K562 (cell line): Measurements from ENCODE around the gene FUZ. TPM values are rescaled to one million over a fixed set of nuclear protein-coding genes. Genes with fewer than 3 reads are reported as not detected.

Experiments
- ATAC-seq: fragments of 200-7000 bp; cut with Tn5 transposase; 3 replicates; pipeline ENCODE4 v1.9.1; 2020; ENCODE audit warnings: moderate library complexity
- BruUV-seq: library from RNA; stranded (reverse); fragments of 400-500 nt; replicated peaks from 2 replicates; lab custom pipeline; 2021; lab: Mats Ljungman, UMichigan
- CTCF ChIA-PET: fragments of 300-600 bp; formaldehyde crosslinking; extraction: SDS; loops from one replicate; lab custom pipeline; 2021; ENCODE audit warnings: low intra/inter-chr PET ratio; lab: Yijun Ruan, JAX
- POLR2A ChIA-PET: fragments of 300-600, 350-650 bp; sonication (Branson Sonifier 250); formaldehyde crosslinking; extraction: SDS; loops from one replicate; lab custom pipeline; 2021; ENCODE audit warnings: antibody characterized with exemption, inconsistent platforms; lab: Yijun Ruan, JAX
- DNase-seq, 4 experiments: peaks; one replicate each; pipeline versions ENCODE4 v3.0.0 to v3.0.0-alpha.2; 2011 to 2018; ENCODE audit warnings: low spot score in 3 of 4, mixed read lengths in 3 of 4; ENCODE audit errors: extremely low read depth in 1 of 4
- FAIRE-seq: peaks from 2 replicates; lab custom pipeline; 2011; peaks lifted over from hg19 to GRCh38; lab: Jason Lieb, UNC
- H2AFZ ChIP-seq: 2 replicates; pipeline ENCODE4 v1.6.0; 2011; ENCODE audit warnings: low read depth, low read length, control low read depth, inconsistent platforms
- H3K27ac ChIP-seq: fragments of 200-600 bp; 3 replicates; pipeline ENCODE4 v1.8.0; 2011; ENCODE audit warnings: low read depth, mild to moderate bottlenecking, control low read depth, inconsistent platforms, low read length, moderate library complexity, mixed read lengths; ENCODE audit errors: extremely low read depth
- H3K27me3 ChIP-seq, 2 experiments: fragments of 300-600 bp in 1 of 2; 2 replicates in 1 of 2; 3 replicates in 1 of 2; pipeline versions ENCODE4 v1.6.0 to v1.8.0; 2011; ENCODE audit warnings: inconsistent platforms in 2 of 2, low read length in 2 of 2, mild to moderate bottlenecking in 1 of 2, mixed read lengths in 1 of 2, moderate library complexity in 1 of 2; ENCODE audit not compliant: control insufficient read depth in 2 of 2, insufficient read depth in 2 of 2
- H3K36me3 ChIP-seq: fragments of 300-600 bp; 3 replicates; pipeline ENCODE4 v1.8.0; 2011; ENCODE audit warnings: mild to moderate bottlenecking, low read length, inconsistent platforms; ENCODE audit not compliant: control insufficient read depth, insufficient read depth
- H3K4me1 ChIP-seq, 2 experiments: fragments of 200-600 bp in 1 of 2; replicated peaks in 1 of 2; 2 replicates in 1 of 2; 3 replicates in 1 of 2; pipeline versions ENCODE4 v1.5.1 to v1.8.0; 2011; ENCODE audit warnings: inconsistent platforms in 2 of 2, low read length in 2 of 2, mild to moderate bottlenecking in 1 of 2, mixed read lengths in 1 of 2, moderate library complexity in 1 of 2; ENCODE audit not compliant: control insufficient read depth in 2 of 2, insufficient read depth in 2 of 2
- H3K4me2 ChIP-seq: 2 replicates; pipeline ENCODE4 v1.6.1; 2011; ENCODE audit warnings: low read length, control low read depth, inconsistent platforms, mixed read lengths; ENCODE audit not compliant: insufficient read depth
- H3K4me3 ChIP-seq: fragments of 200-600 bp; sonication (generic), shearing (Covaris generic); 2 replicates; pipeline ENCODE4 v1.5.1; 2016; ENCODE audit warnings: control low read depth, inconsistent platforms
- H3K79me2 ChIP-seq: fragments of 200-600 bp; 3 replicates; pipeline ENCODE4 v1.8.0; 2011; ENCODE audit warnings: low read length, inconsistent platforms; ENCODE audit not compliant: control insufficient read depth, insufficient read depth
- H3K9ac ChIP-seq, 2 experiments: 2 replicates each; pipeline versions ENCODE4 v1.6.0 to v1.6.1; 2011; ENCODE audit warnings: low read depth in 2 of 2, low read length in 2 of 2, control low read depth in 1 of 2, inconsistent platforms in 1 of 2, mild to moderate bottlenecking in 1 of 2, mixed read lengths in 1 of 2; ENCODE audit not compliant: insufficient read depth in 1 of 2
- H3K9me1 ChIP-seq: one replicate; pipeline ENCODE4 v1.6.0; 2011; ENCODE audit warnings: inconsistent platforms, mild to moderate bottlenecking, low read length, moderate library complexity; ENCODE audit not compliant: control insufficient read depth, insufficient read depth
- H3K9me3 ChIP-seq: replicated peaks from 2 replicates; pipeline ENCODE4 v1.5.1; 2011; ENCODE audit warnings: low read depth, low read length, inconsistent platforms; ENCODE audit not compliant: control insufficient read depth, insufficient read depth
- H4K20me1 ChIP-seq: replicated peaks from 2 replicates; pipeline ENCODE4 v1.6.1; 2011; ENCODE audit warnings: low read length, inconsistent platforms, mixed read lengths; ENCODE audit not compliant: control insufficient read depth, insufficient read depth
- ATF2 ChIP-seq: sonication (generic); formaldehyde crosslinking; IDR thresholded peaks from 2 replicates; pipeline ENCODE4 v1.8.1; 2022; ENCODE audit warnings: missing genetic modification reagents
- E2F1 ChIP-seq: sonication (generic); formaldehyde crosslinking; IDR thresholded peaks from 2 replicates; pipeline ENCODE4 v1.8.1; 2023; ENCODE audit warnings: mild to moderate bottlenecking, missing genetic modification reagents, moderate library complexity
- IFI16 ChIP-seq: fragments of 250-450 bp; sonication (Bioruptor Pico); IDR thresholded peaks from 2 replicates; pipeline ENCODE4 v2.1.2; 2022; ENCODE audit warnings: mild to moderate bottlenecking, inconsistent platforms
- JUND ChIP-seq, 2 experiments: IDR thresholded peaks; 2 replicates in 1 of 2; 3 replicates in 1 of 2; pipeline ENCODE4 v1.6.1; 2011; ENCODE audit warnings: borderline replicate concordance in 2 of 2, low read depth in 2 of 2, low read length in 2 of 2, improper control_type of control experiment in 1 of 2, missing biosample characterization in 1 of 2, missing genetic modification characterization in 1 of 2, missing genetic modification reagents in 1 of 2
- MYC ChIP-seq, 2 experiments: fragments of 250-450 bp in 1 of 2; sonication (Bioruptor Pico) in 1 of 2; IDR thresholded peaks; 2 replicates each; pipeline versions ENCODE4 v1.5.1 to v1.6.1; 2012 to 2021; ENCODE audit warnings: low read depth in 2 of 2, borderline replicate concordance in 1 of 2, improper control_type of control experiment in 1 of 2, low read length in 1 of 2, mild to moderate bottlenecking in 1 of 2, moderate library complexity in 1 of 2
- PHF21A ChIP-seq: fragments of 450-650 bp; IDR thresholded peaks from 2 replicates; pipeline ENCODE4 v1.6.1; 2017; ENCODE audit warnings: low read depth, borderline replicate concordance
- POLR2AphosphoS5 ChIP-seq: IDR thresholded peaks from 2 replicates; pipeline ENCODE4 v1.6.1; 2011; ENCODE audit warnings: mild to moderate bottlenecking, low read depth, low read length, moderate library complexity; ENCODE audit not compliant: control insufficient read depth, insufficient read depth
- RAD21 ChIP-seq, 2 experiments: fragments of 250-450 bp in 1 of 2; fragments of 450-650 bp in 1 of 2; sonication (Bioruptor Pico) in 1 of 2; formaldehyde crosslinking in 1 of 2; IDR thresholded peaks in 1 of 2; conservative IDR thresholded peaks in 1 of 2; 2 replicates each; pipeline versions ENCODE4 v1.4.0 to v1.8.0; 2020 to 2022; ENCODE audit warnings: mild to moderate bottlenecking in 2 of 2, moderate library complexity in 1 of 2
- SRSF7 ChIP-seq: fragments of 200-400 bp; formaldehyde crosslinking; optimal IDR thresholded peaks from 2 replicates; pipeline ENCODE3; 2017; ENCODE audit warnings: mild to moderate bottlenecking, low read depth, low read length
- TCFL5 ChIP-seq: fragments of 250-450 bp; sonication (Bioruptor Pico); conservative IDR thresholded peaks from 2 replicates; pipeline ENCODE4 v1.6.1; 2021; ENCODE audit warnings: mild to moderate bottlenecking, moderate library complexity, matching md5 sums
- TOE1 ChIP-seq, 2 experiments: fragments of 450-650 bp in 1 of 2; sonication (generic) in 1 of 2; formaldehyde crosslinking in 1 of 2; IDR thresholded peaks; 2 replicates each; pipeline versions ENCODE4 v1.7.1 to v1.8.0; 2016 to 2022; ENCODE audit warnings: borderline replicate concordance in 2 of 2, mild to moderate bottlenecking in 2 of 2, antibody characterized with exemption in 1 of 2, inconsistent platforms in 1 of 2, low read depth in 1 of 2, missing genetic modification reagents in 1 of 2, moderate library complexity in 1 of 2
- TRIM25 ChIP-seq: fragments of 450-650 bp; IDR thresholded peaks from 2 replicates; pipeline ENCODE4 v1.7.0; 2016; ENCODE audit warnings: borderline replicate concordance
- ZFP1 ChIP-seq: fragments of 450-650 bp; formaldehyde crosslinking; IDR thresholded peaks from 2 replicates; pipeline ENCODE4 v1.4.0; 2020; ENCODE audit warnings: mild to moderate bottlenecking, mixed read lengths
- ZNF76 ChIP-seq: fragments of 250-450 bp; sonication (Bioruptor Pico); IDR thresholded peaks from 2 replicates; pipeline ENCODE4 v1.4.0; 2020; ENCODE audit warnings: mild to moderate bottlenecking, moderate library complexity, borderline replicate concordance
- WGBS: fragments of 100-300 bp; shearing (Covaris generic); methylation state at CpG from one replicate; pipeline ENCODE4 v1.1.6; 2016; ENCODE audit warnings: low coverage, mixed read lengths; ENCODE audit not compliant: insufficient coverage; ENCODE audit errors: missing lambda C conversion rate; 5-methylcytosine and 5-hydroxymethylcytosine counted together
- in situ Hi-C: fragments of 300-500 bp; cut with MboI; formaldehyde crosslinking; loops from 4 replicates; pipeline ENCODE4 v1.15.0; 2018; ENCODE audit warnings: inconsistent platforms, mixed read lengths
- intact Hi-C: fragments of 100-400 bp; cut with micrococcal nuclease; formaldehyde crosslinking; loops from 2 replicates; pipeline ENCODE4 v1.14.2; 2022
- polyA plus RNA-seq, 8 experiments: library from polyadenylated mRNA; depleted of rRNA in 4 of 8; stranded (reverse) in 5 of 8; unstranded in 3 of 8; fragments of >200 nt; fragmentation: Nextera tagmentation in 2 of 8; fragmentation: Illumina TruSeq in 1 of 8; extraction: Ambion mirVana in 2 of 8; extraction: Trizol in 1 of 8; gene quantifications; 2 replicates each; pipeline versions ENCODE4 v1.2.1 to v1.2.3, GENCODE V29; 2011 to 2014; ENCODE audit warnings: inconsistent platforms in 1 of 8, missing spikeins in 1 of 8
- total RNA-seq, 7 experiments: library from RNA; depleted of rRNA in 6 of 7; stranded (reverse); fragments of >200 nt in 6 of 7; fragmentation: Illumina TruSeq in 2 of 7; extraction: Trizol in 2 of 7; gene quantifications; 2 replicates each; pipeline versions ENCODE4 v1.2.1 to v1.2.3, GENCODE V29; 2011 to 2021; ENCODE audit warnings: low replicate concordance in 1 of 7

Gene FUZ
- total and polyA plus RNA-seq, 9 of the 15 experiments (the other 6 are each of a cell fraction or from before 2014, with no cell fraction given) = 0.17 to 7.6 (median 3.6) TPM; not detected in 1

- Histone ChIP-seq H3K9me3 (no peaks in the 10 kb centered on the region), H3K4me3 (no peak overlapping the region), H2AFZ (no peak overlapping the region), H3K27ac (no peak overlapping the region), H3K27me3 (no peaks in the 10 kb centered on the region), H4K20me1 (no peaks in the 10 kb centered on the region), H3K4me2 (no peak overlapping the region), H3K36me3 (peaks cover 13% of the 10 kb centered on the region; the same call in 2 of the 3 replicates), H3K9ac (no peak overlapping the region), H3K79me2 (peaks cover 30% of the 10 kb centered on the region), H3K4me1 (peaks cover 37 to 41% of the 10 kb centered on the region in 2 experiments), H3K9me1 (no peaks in the 10 kb centered on the region)
- WGBS = 90% methylated on average over 8 of the region's 8 CpGs
- intact Hi-C loops (loop anchor here (2.0 to 5.0 kb wide), 2 partner anchors 48 to 172 kb away; partner anchors contain the start of gene PRR12), in situ Hi-C loops (no loop called here)
- FAIRE-seq = no peak
- CTCF ChIA-PET = no interaction called here
- no TSS peak for BruUV-seq
- no peak for DNase-seq
- POLR2A ChIA-PET = interaction anchor here (1.0 kb wide), 1 partner anchor 68 kb away, joined by 4 read pairs; no protein-coding TSS in a partner anchor
- no peak for ATAC-seq
- TF ChIP-seq ZFP1 (CRISPR knock-in tag) (no peak), TCFL5 (CRISPR knock-in tag) (no peak), SRSF7 (no peak), PHF21A (no peak), JUND (IDR thresholded peaks at IDR 0.05; ENCODE audit: borderline replicate concordance, low read depth, low read length) (no peak), JUND (tag; IDR thresholded peaks at IDR 0.05; ENCODE audit: borderline replicate concordance, low read depth, low read length) (no peak), TRIM25 (no peak), RAD21 (CRISPR knock-in tag; conservative IDR thresholded peaks at IDR 0.05 in 1 of 2, IDR thresholded peaks at IDR 0.05 in 1 of 2) (no peak), TOE1 (IDR thresholded peaks at IDR 0.05; ENCODE audit: borderline replicate concordance) (no peak), TOE1 (CRISPR knock-in tag; IDR thresholded peaks at IDR 0.05; ENCODE audit: borderline replicate concordance, low read depth) (no peak), ATF2 (no peak), MYC (IDR thresholded peaks at IDR 0.05; ENCODE audit: low read depth, low read length) (no peak), MYC (CRISPR knock-in tag; IDR thresholded peaks at IDR 0.05; ENCODE audit: borderline replicate concordance, low read depth) (no peak), IFI16 (CRISPR knock-in tag) (no peak), E2F1 (CRISPR knock-in tag) (no peak), POLR2AphosphoS5 (no peak), ZNF76 (CRISPR knock-in tag) (no peak)
Measured at GRCh38 chr19:49764341-49764740, 48.8 kb downstream of the FUZ start.
